Neutrophil (primary cell): ENCODE measurements around the gene ASIC4.

Experiments
- H3K27ac ChIP-seq: fragments of 200-600 bp; sonication (generic); 2 replicates; pipeline ENCODE4 v1.5.1; 2016; ENCODE audit warnings: mild to moderate bottlenecking, moderate library complexity
- H3K27me3 ChIP-seq: fragments of 200-600 bp; sonication (generic); 2 replicates; pipeline ENCODE4 v1.6.0; 2016; ENCODE audit warnings: mild to moderate bottlenecking
- H3K36me3 ChIP-seq: fragments of 200-600 bp; sonication (generic); 2 replicates; pipeline ENCODE4 v1.5.1; 2017
- H3K4me1 ChIP-seq, 2 experiments: fragments of 200-600 bp in 1 of 2; sonication (generic) in 1 of 2; 1 replicate in 1 of 2; 2 replicates in 1 of 2; pipeline versions ENCODE4 v1.5.1 to v1.6.1; 2013 to 2016; ENCODE audit warnings: low read depth in 1 of 2, low read length in 1 of 2, mild to moderate bottlenecking in 1 of 2, moderate library complexity in 1 of 2; ENCODE audit not compliant: control insufficient read depth in 1 of 2, insufficient read depth in 1 of 2
- H3K4me3 ChIP-seq, 2 experiments: fragments of 200-600 bp in 1 of 2; sonication (generic) in 1 of 2; 1 replicate in 1 of 2; 2 replicates in 1 of 2; pipeline ENCODE4 v1.5.1; 2013 to 2016; ENCODE audit warnings: low read depth in 1 of 2, low read length in 1 of 2, mild to moderate bottlenecking in 1 of 2, moderate library complexity in 1 of 2
- H3K9me3 ChIP-seq: fragments of 200-600 bp; sonication (generic); 2 replicates; pipeline ENCODE4 v1.5.1; 2016
- TF ChIP-seq, protein P1 (sequence below): fragments of 200-600 bp; sonication (generic); IDR thresholded peaks from 2 replicates; pipeline ENCODE4 v1.5.1; 2016; ENCODE audit warnings: antibody characterized with exemption

ASIC4 gene

GRCh38 chr2:219526320-219527075 lies 12.2 kb downstream of the ASIC4 start:
- TF ChIP-seq, protein P1, sequence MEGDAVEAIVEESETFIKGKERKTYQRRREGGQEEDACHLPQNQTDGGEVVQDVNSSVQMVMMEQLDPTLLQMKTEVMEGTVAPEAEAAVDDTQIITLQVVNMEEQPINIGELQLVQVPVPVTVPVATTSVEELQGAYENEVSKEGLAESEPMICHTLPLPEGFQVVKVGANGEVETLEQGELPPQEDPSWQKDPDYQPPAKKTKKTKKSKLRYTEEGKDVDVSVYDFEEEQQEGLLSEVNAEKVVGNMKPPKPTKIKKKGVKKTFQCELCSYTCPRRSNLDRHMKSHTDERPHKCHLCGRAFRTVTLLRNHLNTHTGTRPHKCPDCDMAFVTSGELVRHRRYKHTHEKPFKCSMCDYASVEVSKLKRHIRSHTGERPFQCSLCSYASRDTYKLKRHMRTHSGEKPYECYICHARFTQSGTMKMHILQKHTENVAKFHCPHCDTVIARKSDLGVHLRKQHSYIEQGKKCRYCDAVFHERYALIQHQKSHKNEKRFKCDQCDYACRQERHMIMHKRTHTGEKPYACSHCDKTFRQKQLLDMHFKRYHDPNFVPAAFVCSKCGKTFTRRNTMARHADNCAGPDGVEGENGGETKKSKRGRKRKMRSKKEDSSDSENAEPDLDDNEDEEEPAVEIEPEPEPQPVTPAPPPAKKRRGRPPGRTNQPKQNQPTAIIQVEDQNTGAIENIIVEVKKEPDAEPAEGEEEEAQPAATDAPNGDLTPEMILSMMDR: no peak

GRCh38 chr2:219527076-219527394 lies 12.8 kb downstream of the ASIC4 start:
- Histone ChIP-seq H3K27ac (no peak overlapping the region), H3K4me3 (no peak overlapping the region), H3K36me3 (no peaks in the 10 kb centered on the region), H3K27me3 (peaks cover 100% of the 10 kb centered on the region), H3K9me3 (no peaks in the 10 kb centered on the region), H3K4me1 (no peaks in the 10 kb centered on the region)
- TF ChIP-seq, protein P1: no peak

More at GRCh38 chr2:219526320-219527075, 12.2 kb downstream of the ASIC4 start:
- H3K36me3 ChIP-seq: no peaks in the 10 kb centered on the region
- no peak overlapping the region for H3K27ac ChIP-seq
- peaks cover 100% of the 10 kb centered on the region for H3K27me3 ChIP-seq
- no peaks in the 10 kb centered on the region for H3K9me3 ChIP-seq
- H3K4me1 ChIP-seq: no peaks in the 10 kb centered on the region
- no peak overlapping the region for H3K4me3 ChIP-seq

- Histone ChIP-seq H3K4me3 (no peak overlapping the region), H3K27me3 (peaks cover 100% of the 10 kb centered on the region), H3K4me1 (no peaks in the 10 kb centered on the region), H3K36me3 (no peaks in the 10 kb centered on the region), H3K9me3 (no peaks in the 10 kb centered on the region), H3K27ac (no peak overlapping the region)
- TF ChIP-seq, protein P1: no peak
These were observed 13.2 kb downstream of the ASIC4 start for GRCh38 chr2:219527472-219527871.

GRCh38 chr2:219530048-219530963 lies 16.0 kb downstream of the ASIC4 start:
- Histone ChIP-seq H3K36me3 (no peaks in the 10 kb centered on the region), H3K27me3 (peaks cover 89% of the 10 kb centered on the region), H3K4me3 (no peak overlapping the region), H3K27ac (no peak overlapping the region), H3K4me1 (no peaks in the 10 kb centered on the region), H3K9me3 (no peaks in the 10 kb centered on the region)
- TF ChIP-seq, protein P1: peak; percentile 80

DNA sequence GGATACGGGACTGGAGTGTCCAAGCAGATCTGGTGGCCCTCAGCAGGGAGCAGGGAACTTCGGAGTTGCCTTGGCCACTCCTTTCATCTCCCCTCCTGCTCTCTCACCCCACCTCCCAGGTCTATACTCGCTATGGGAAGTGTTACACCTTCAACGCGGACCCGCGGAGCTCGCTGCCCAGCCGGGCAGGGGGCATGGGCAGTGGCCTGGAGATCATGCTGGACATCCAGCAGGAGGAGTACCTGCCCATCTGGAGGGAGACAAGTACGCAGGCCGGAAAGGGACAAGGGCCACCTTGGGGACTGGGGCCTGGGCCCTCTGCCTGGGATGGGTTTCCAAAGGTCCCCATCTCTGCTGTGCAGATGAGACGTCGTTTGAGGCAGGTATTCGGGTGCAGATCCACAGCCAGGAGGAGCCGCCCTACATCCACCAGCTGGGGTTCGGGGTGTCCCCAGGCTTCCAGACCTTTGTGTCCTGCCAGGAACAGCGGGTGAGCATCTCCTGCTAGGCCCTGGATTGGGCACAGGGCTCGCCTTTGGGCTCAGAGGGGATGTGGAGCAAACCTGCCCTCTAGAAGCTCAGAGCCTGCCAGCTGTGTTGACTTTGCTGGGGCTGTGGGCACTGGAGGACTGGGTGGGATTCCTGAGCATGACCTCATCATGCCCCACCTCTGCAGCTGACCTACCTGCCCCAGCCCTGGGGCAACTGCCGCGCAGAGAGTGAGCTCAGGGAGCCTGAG lies 17.5 kb downstream of the ASIC4 start:
- Histone ChIP-seq H3K27ac (no peak overlapping the region), H3K4me3 (no peak overlapping the region), H3K27me3 (peaks cover 85% of the 10 kb centered on the region), H3K36me3 (no peaks in the 10 kb centered on the region), H3K4me1 (no peaks in the 10 kb centered on the region), H3K9me3 (no peaks in the 10 kb centered on the region)
- TF ChIP-seq, protein P1: no peak
